Activated naive CD8-positive, alpha-beta T cell treated with anti-CD3 and anti-CD28 coated beads for 36 hours (primary cell): Measurements from ENCODE around the gene POLR2J. TPM values are rescaled to one million over a fixed set of nuclear protein-coding genes. Genes with fewer than 3 reads are reported as not detected.
"Not testable (repeated sequence)": the region's sequence is repeated elsewhere in the genome, so short reads cannot be mapped to it uniquely, and the experiment has no call there.

Experiments used
- DNase-seq: peaks from one replicate; pipeline ENCODE4 v3.0.0; 2021
- H3K27ac Mint-ChIP-seq: one replicate; pipeline ENCODE4 v1.8.0; 2022; ENCODE audit warnings: mild to moderate bottlenecking, moderate library complexity, mixed read lengths
- H3K27me3 Mint-ChIP-seq: one replicate; pipeline ENCODE4 v1.8.0; 2022; ENCODE audit warnings: mild to moderate bottlenecking, mixed read lengths
- H3K36me3 Mint-ChIP-seq: one replicate; pipeline ENCODE4 v1.8.0; 2021; ENCODE audit warnings: mild to moderate bottlenecking, mixed read lengths
- H3K4me1 Mint-ChIP-seq: one replicate; pipeline ENCODE4 v1.8.0; 2021; ENCODE audit warnings: mixed read lengths
- H3K4me3 Mint-ChIP-seq: one replicate; pipeline ENCODE4 v1.8.0; 2022; ENCODE audit warnings: mild to moderate bottlenecking, moderate library complexity, mixed read lengths
- H3K9me3 Mint-ChIP-seq: one replicate; pipeline ENCODE4 v1.8.0; 2022; ENCODE audit warnings: mixed read lengths
- total RNA-seq, 2 experiments: library from RNA; stranded (reverse); gene quantifications; one replicate each; pipeline ENCODE4 v1.2.3, GENCODE V29; 2021

POLR2J gene
- 10 to 100 TPM; 63.5 to 67.1 TPM for total RNA-seq

GRCh38 chr7:102478314-102479208 is at the start of gene POLR2J:
POLR2J (minus strand) TSS chr7:102478922; CDS start chr7:102478860, 62 bp downstream.
- not testable (repeated sequence) for H3K9me3 Mint-ChIP-seq, H3K27me3 Mint-ChIP-seq, H3K36me3 Mint-ChIP-seq, H3K4me1 Mint-ChIP-seq
- Mint-ChIP-seq H3K4me3 (peak within 1 kb of the TSS; percentile 87), H3K27ac (peak within 1 kb of the TSS; percentile 83)
- DNase-seq = peak; percentile 75

GRCh38 chr7:102527822-102528793 is 49.4 kb upstream of the POLR2J start:
- not testable (repeated sequence) for H3K27me3 Mint-ChIP-seq, H3K9me3 Mint-ChIP-seq

GRCh38 chr7:102527182-102527581 is 48.5 kb upstream of the POLR2J start:
- not testable (repeated sequence) for H3K27ac Mint-ChIP-seq, H3K27me3 Mint-ChIP-seq, H3K9me3 Mint-ChIP-seq

More at GRCh38 chr7:102527822-102528793, 49.4 kb upstream of the POLR2J start:
- H3K4me3 Mint-ChIP-seq, H3K27ac Mint-ChIP-seq, H3K4me1 Mint-ChIP-seq, DNase-seq, H3K36me3 Mint-ChIP-seq: not testable (repeated sequence)

GRCh38 chr7:102524803-102525202 is 46.1 kb upstream of the POLR2J start:
- not testable (repeated sequence) for H3K27me3 Mint-ChIP-seq, DNase-seq, H3K27ac Mint-ChIP-seq, H3K4me1 Mint-ChIP-seq, H3K4me3 Mint-ChIP-seq, H3K9me3 Mint-ChIP-seq, H3K36me3 Mint-ChIP-seq

More at GRCh38 chr7:102527182-102527581, 48.5 kb upstream of the POLR2J start:
- not testable (repeated sequence) for DNase-seq, H3K36me3 Mint-ChIP-seq, H3K4me3 Mint-ChIP-seq, H3K4me1 Mint-ChIP-seq

GRCh38 chr7:102520797-102521196 is 42.1 kb upstream of the POLR2J start:
- H3K36me3 Mint-ChIP-seq, DNase-seq, H3K4me3 Mint-ChIP-seq, H3K27ac Mint-ChIP-seq, H3K4me1 Mint-ChIP-seq, H3K27me3 Mint-ChIP-seq, H3K9me3 Mint-ChIP-seq: not testable (repeated sequence)

GRCh38 chr7:102517550-102518147 is 38.9 kb upstream of the POLR2J start, which contains the start of gene RASA4B:
RASA4B (minus strand) TSS chr7:102517777; CDS start chr7:102517710, 67 bp downstream.
- H3K9me3 Mint-ChIP-seq, H3K4me3 Mint-ChIP-seq, H3K36me3 Mint-ChIP-seq, DNase-seq, H3K27me3 Mint-ChIP-seq, H3K4me1 Mint-ChIP-seq, H3K27ac Mint-ChIP-seq: not testable (repeated sequence)

- not testable (repeated sequence) for DNase-seq, H3K9me3 Mint-ChIP-seq, H3K4me1 Mint-ChIP-seq, H3K36me3 Mint-ChIP-seq, H3K27me3 Mint-ChIP-seq, H3K27ac Mint-ChIP-seq, H3K4me3 Mint-ChIP-seq
Measured at GRCh38 chr7:102516951-102517350, 38.2 kb upstream of the POLR2J start.

- not testable (repeated sequence) for H3K27me3 Mint-ChIP-seq, H3K4me1 Mint-ChIP-seq, H3K4me3 Mint-ChIP-seq, H3K27ac Mint-ChIP-seq, H3K9me3 Mint-ChIP-seq, DNase-seq, H3K36me3 Mint-ChIP-seq
Measured at GRCh38 chr7:102515889-102516288, 37.2 kb upstream of the POLR2J start.

GRCh38 chr7:102514881-102515721 is 36.4 kb upstream of the POLR2J start:
- H3K9me3 Mint-ChIP-seq, H3K27ac Mint-ChIP-seq, H3K36me3 Mint-ChIP-seq, DNase-seq, H3K27me3 Mint-ChIP-seq, H3K4me3 Mint-ChIP-seq, H3K4me1 Mint-ChIP-seq: not testable (repeated sequence)

GRCh38 chr7:102512642-102513221 is 34.0 kb upstream of the POLR2J start:
- H3K36me3 Mint-ChIP-seq, H3K27me3 Mint-ChIP-seq: not testable (repeated sequence)

GRCh38 chr7:102511860-102512522 is 33.3 kb upstream of the POLR2J start:
- not testable (repeated sequence) for H3K4me3 Mint-ChIP-seq, H3K4me1 Mint-ChIP-seq, DNase-seq, H3K9me3 Mint-ChIP-seq, H3K27me3 Mint-ChIP-seq, H3K27ac Mint-ChIP-seq, H3K36me3 Mint-ChIP-seq

More at GRCh38 chr7:102512642-102513221, 34.0 kb upstream of the POLR2J start:
- not testable (repeated sequence) for H3K27ac Mint-ChIP-seq, H3K4me3 Mint-ChIP-seq, DNase-seq, H3K4me1 Mint-ChIP-seq, H3K9me3 Mint-ChIP-seq

GRCh38 chr7:102510575-102510974 is 31.9 kb upstream of the POLR2J start:
- not testable (repeated sequence) for H3K9me3 Mint-ChIP-seq, H3K4me3 Mint-ChIP-seq, H3K36me3 Mint-ChIP-seq, H3K27me3 Mint-ChIP-seq, DNase-seq, H3K27ac Mint-ChIP-seq, H3K4me1 Mint-ChIP-seq

GRCh38 chr7:102507410-102508088 is 28.8 kb upstream of the POLR2J start:
- H3K4me1 Mint-ChIP-seq, H3K27me3 Mint-ChIP-seq, H3K36me3 Mint-ChIP-seq, H3K27ac Mint-ChIP-seq, H3K4me3 Mint-ChIP-seq, H3K9me3 Mint-ChIP-seq, DNase-seq: not testable (repeated sequence)
